Brain microvascular endothelial cell (primary cell): Measurements from ENCODE around the gene MAMLD1.

Experiments used
- DNase-seq: peaks from one replicate; pipeline ENCODE4 v3.0.0-alpha.2; 2020
- H3K27ac ChIP-seq: fragments of 250-450 bp; sonication (Bioruptor Pico); 2 replicates; pipeline ENCODE4 v1.5.1; 2020; ENCODE audit warnings: mild to moderate bottlenecking, moderate library complexity
- H3K27me3 ChIP-seq: fragments of 250-450 bp; sonication (Bioruptor Pico); replicated peaks from 2 replicates; pipeline ENCODE4 v1.5.1; 2020; ENCODE audit warnings: mild to moderate bottlenecking
- H3K36me3 ChIP-seq: fragments of 250-450 bp; sonication (Bioruptor Pico); replicated peaks from 2 replicates; pipeline ENCODE4 v1.5.1; 2020; ENCODE audit warnings: mild to moderate bottlenecking
- H3K4me3 ChIP-seq: 2 replicates; pipeline ENCODE4 v1.5.1; 2011; ENCODE audit warnings: low read depth, mild to moderate bottlenecking, control low read depth, low read length, moderate library complexity
- CTCF ChIP-seq: IDR thresholded peaks from 2 replicates; pipeline ENCODE4 v1.5.1; 2011; ENCODE audit warnings: low read depth, mild to moderate bottlenecking, moderate library complexity, low read length, control low read depth, inconsistent platforms; ENCODE audit errors: missing control alignments
- in situ Hi-C: cut with HindIII; loops from 2 replicates; pipeline ENCODE4 v1.10.0; 2017; ENCODE audit warnings: low sequenced_read_pairs, low pct_ligation_motif_present

MAMLD1 gene

GRCh38 chrX:150355913-150356312 is 7.2 kb upstream of the MAMLD1 start:
- no peaks in the 10 kb centered on the region for H3K36me3 ChIP-seq
- TF ChIP-seq CTCF: no peak
- in situ Hi-C loops: no loop called here
- no peak for DNase-seq
- no peak overlapping the region for H3K27ac ChIP-seq
- no peak overlapping the region for H3K4me3 ChIP-seq
- H3K27me3 ChIP-seq: no peaks in the 10 kb centered on the region

- H3K27ac ChIP-seq: no peak overlapping the region
- in situ Hi-C loops: no loop called here
- no peaks in the 10 kb centered on the region for H3K27me3 ChIP-seq
- no peak for DNase-seq
- H3K4me3 ChIP-seq: no peak overlapping the region
- H3K36me3 ChIP-seq: no peaks in the 10 kb centered on the region
- TF ChIP-seq CTCF: no peak
Observed at GRCh38 chrX:150357790-150358189, 5.3 kb upstream of the MAMLD1 start.

- Histone ChIP-seq H3K27me3 (no peaks in the 10 kb centered on the region), H3K27ac (no peak overlapping the region), H3K36me3 (no peaks in the 10 kb centered on the region), H3K4me3 (no peak overlapping the region)
- in situ Hi-C loops: no loop called here
- no peak for TF ChIP-seq CTCF
- DNase-seq: no peak
Observed at GRCh38 chrX:150358651-150359050, 4.5 kb upstream of the MAMLD1 start.

- in situ Hi-C loops: no loop called here
- no peak for DNase-seq
- H3K27me3 ChIP-seq: no peaks in the 10 kb centered on the region
- TF ChIP-seq CTCF: no peak
- H3K27ac ChIP-seq: no peak overlapping the region
- no peak overlapping the region for H3K4me3 ChIP-seq
- H3K36me3 ChIP-seq: no peaks in the 10 kb centered on the region
Observed at GRCh38 chrX:150360331-150360730, 2.8 kb upstream of the MAMLD1 start.

GRCh38 chrX:150361070-150361776 is 1.9 kb upstream of the MAMLD1 start:
- Histone ChIP-seq H3K4me3 (peak overlapping the region; percentile 69), H3K27ac (no peak overlapping the region), H3K27me3 (no peaks in the 10 kb centered on the region), H3K36me3 (no peaks in the 10 kb centered on the region)
- in situ Hi-C loops: no loop called here
- peak; percentile 33 for TF ChIP-seq CTCF
- no peak for DNase-seq

- Histone ChIP-seq H3K36me3 (no peaks in the 10 kb centered on the region), H3K27me3 (no peaks in the 10 kb centered on the region), H3K27ac (no peak overlapping the region), H3K4me3 (peak overlapping the region; percentile 69)
- no peak for DNase-seq
- in situ Hi-C loops: no loop called here
- no peak for TF ChIP-seq CTCF
Observed at GRCh38 chrX:150361777-150362351, 1.3 kb upstream of the MAMLD1 start.
